ENCODE data around the gene ATP11A.

Gene ATP11A

DNA sequence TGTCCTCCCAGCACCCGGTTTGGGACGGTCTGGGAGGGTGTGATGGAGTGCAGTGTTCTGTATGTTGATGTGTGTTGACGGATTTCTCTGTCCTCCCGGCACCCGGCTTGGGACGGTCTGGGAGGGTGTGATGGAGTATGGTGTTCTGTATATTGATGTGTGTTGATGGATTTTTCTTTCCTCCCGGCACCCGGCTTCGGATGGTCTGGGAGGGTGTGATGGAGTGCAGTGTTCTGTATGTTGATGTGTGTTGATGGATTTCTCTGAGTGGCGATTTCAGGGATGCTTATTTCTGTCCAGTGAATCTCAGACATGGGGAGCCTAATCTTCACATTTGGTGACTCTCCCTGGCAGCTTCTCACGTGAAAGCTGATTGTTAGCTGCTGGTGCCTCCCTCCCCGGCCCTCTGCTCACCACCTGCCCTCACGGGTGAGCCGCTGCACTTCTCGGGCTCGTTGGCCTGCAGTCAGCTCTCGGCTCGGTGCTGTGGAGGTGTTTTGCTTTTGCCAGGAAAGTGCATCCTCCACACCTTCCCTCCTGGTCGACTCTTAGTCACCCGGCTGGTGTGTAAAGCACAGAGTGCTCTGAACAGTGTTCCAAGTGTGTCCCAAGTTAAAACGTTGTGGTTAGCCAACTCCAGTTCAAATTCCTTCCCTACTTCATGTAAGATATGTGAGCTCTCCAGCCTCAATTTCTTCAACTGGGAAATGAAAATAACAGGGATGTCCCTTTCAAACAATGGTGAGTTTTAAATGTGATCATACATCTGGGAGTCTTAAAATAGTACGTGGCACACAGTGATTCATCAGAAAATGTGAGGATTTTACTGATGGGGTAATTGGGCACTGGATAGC lies 54.6 kb downstream of the ATP11A start:
- DNase-seq, result peak; percentile 33

DNA sequence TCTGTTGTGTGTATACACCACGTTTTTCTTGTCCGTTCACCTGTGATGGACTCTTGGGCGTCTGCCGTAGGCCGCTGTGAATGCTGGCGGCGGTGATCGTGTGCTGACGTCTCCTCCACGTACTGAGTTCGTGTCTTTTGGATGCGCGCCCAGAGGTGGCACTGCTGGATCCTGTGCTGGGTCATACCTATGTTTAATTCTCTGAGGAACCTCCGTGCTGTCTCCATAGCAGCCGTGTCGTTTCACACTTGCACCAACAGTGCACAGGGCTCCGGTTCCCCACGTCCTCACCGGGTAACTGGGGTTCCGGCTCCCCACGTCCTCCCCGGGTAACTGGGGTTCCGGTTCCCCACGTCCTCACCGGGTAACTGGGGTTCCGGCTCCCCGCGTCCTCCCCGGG lies 56.2 kb downstream of the ATP11A start:
- peak; percentile 91 for DNase-seq

DNA sequence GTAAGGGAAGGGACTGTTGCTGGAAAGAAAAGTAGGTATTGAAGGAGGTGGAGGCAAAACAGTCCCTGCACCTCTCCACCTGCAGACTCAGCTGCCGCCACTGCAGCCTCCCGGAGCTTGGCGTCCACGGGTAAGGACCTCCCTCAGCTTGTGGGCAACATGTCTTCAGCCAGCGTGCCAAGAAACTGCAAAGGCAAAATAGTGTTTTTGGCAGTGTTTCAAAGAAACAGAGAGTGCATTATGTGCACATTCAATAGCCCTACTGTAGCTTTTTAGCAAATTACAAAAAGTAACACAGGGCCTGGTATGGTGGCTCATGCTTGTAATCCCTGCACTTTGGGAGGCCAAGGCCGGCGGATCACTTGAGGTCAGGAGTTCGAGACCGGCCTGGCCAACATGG lies 57.4 kb downstream of the ATP11A start:
- peak; percentile 96 for DNase-seq

DNA sequence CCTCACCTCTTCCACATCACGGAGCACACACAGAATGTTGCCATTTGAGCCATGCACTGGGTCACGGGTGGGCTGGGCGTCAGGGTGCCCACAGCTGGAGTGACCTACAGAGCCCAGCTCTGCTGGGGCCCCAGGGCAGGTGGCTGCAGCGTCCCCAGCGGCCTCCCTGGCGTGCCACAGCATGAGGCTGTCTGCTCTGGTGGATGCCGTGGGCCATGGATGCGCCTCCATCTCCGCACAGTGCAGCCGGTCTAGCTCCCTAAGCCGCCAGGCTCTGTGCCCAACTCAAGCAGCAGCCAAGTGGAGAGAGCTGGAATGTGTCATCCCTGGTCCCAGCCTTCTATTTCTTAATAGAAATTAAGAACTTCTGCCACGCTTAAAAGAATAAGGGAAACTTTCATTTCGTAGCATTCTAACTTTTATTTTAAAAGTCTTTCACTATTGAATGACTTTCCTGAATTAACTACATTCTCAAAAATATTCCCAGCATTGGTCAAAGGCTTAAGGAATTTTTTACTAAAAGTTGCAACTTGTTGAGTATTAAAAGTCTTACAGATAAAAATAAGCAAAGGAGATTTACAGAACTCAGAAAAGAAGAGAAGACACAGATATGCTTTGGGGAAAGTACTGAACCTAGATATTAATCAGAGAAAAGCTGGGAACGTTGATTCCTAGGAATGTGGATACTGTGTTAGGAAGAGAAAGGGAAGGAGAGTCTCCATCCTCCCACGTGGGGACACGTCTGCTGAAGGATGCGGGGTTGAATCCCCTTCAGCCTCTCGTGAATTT lies 59.3 kb downstream of the ATP11A start:
- DNase-seq, result no peak

DNA sequence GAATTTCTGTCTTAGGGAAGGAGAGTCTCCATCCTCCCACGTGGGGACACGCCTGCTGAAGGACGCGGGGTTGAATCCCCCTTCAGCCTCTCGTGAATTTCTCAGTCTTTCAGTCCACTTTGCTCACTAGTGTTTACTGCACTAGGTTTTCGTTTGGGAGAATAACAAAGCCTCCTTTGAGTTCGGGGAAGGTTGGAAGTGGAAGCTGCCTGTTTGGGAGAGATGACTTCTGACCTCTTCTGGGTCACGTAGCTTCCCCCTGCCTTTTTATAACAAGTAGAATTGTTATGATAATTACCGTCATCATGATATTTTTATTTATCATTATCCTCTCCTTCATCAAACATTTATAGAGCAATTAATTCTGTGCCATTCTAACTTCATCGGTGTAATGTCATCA lies 60.7 kb downstream of the ATP11A start:
- no peak for DNase-seq

DNA sequence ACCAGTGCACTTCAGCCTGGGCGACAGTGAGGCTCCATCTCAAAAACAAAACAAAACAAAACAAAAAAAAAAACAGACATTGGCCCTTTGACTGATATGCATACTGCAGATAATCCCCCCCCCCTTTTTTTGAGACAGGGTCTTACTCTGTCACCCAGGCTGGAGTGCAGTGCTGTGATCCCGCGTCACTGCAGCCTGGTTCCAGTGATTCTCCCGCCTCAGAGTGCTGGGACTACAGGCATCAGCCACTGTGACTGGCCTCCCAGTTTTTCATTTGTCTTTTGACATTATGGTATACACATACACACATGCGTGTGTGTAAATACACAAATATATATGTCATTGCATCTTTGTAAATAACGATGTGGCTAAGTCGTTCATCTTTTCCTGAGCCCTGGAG lies 61.8 kb downstream of the ATP11A start:
- no peak for DNase-seq

DNA sequence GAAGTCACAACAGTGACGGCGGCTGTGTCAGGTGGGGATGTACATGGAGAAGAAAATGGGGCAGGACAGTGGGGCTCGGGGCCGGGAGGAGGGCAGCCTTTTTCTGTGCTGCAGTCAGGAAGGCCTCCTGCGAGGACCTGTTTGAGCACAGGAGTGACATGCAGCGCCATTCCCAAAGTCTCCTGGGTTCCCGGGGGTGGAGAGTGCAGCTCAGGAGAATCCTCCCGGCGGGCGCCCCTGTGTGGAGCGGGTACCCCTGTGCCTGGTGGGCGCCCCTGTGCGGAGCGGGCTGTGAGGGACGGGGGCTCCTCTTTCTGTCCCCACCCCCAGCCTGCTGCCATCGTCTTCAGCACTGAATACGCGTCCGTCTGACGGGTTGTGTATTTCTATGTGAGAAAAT lies 62.4 kb downstream of the ATP11A start:
- DNase-seq, result no peak

DNA sequence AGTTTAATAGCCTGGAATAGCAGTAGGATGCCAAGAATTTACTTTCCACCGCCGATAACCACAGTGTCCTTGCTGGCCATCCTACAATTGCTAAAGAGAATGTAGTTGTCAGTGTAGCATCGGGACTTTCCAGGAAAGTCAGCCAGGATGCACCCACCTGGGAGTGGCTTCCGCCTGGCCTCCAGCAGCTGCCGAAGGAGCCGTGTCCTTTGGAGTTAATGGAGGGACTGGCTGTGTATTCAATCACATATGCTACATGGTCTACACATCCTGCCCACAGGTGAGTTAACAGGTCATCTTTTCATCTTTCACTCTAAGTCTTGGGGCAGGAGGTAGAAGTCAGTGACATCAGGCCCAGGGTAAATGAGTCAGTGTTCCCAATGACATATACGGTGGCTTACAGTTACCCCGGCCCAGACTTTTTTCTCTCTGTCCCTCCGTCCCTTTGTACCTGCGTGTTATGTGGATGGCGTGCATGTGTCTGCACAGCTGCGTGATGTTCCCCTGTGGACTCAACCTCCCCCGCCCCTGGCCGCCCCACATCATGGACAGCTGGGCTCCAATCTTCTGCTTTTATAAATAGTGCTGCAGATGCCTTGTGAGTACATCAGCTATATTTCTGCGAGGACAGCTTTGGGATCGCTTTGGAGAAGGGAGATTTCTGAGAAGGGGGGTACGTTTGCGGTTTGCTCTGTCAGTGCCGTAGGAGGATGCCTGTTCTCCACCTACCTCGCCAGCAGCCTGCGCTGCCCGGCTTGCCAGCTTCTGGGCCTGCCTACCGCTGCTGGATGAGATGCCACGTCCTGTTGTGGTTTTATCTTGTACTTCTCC lies 63.1 kb downstream of the ATP11A start:
- no peak for DNase-seq

DNA sequence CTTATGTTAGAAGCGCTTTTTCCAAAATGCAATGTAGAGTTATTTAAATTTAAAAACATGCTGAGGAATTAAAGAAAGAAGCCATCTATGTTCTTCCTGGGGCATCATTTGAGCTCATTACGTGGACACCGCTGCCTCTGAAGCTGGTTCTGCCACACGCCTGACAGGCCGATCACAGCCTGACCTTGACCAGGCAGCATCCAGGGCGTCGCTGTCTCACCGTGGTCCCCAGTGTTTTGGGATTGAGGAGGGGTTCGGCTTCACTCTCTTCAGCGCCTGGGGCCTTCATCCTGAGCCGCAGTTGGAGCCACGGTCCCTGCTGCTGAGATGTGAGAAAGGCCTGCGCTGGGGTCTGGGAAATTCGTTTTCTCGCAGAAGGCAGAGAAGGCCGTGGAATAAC lies 64.0 kb downstream of the ATP11A start:
- no peak for DNase-seq

DNA sequence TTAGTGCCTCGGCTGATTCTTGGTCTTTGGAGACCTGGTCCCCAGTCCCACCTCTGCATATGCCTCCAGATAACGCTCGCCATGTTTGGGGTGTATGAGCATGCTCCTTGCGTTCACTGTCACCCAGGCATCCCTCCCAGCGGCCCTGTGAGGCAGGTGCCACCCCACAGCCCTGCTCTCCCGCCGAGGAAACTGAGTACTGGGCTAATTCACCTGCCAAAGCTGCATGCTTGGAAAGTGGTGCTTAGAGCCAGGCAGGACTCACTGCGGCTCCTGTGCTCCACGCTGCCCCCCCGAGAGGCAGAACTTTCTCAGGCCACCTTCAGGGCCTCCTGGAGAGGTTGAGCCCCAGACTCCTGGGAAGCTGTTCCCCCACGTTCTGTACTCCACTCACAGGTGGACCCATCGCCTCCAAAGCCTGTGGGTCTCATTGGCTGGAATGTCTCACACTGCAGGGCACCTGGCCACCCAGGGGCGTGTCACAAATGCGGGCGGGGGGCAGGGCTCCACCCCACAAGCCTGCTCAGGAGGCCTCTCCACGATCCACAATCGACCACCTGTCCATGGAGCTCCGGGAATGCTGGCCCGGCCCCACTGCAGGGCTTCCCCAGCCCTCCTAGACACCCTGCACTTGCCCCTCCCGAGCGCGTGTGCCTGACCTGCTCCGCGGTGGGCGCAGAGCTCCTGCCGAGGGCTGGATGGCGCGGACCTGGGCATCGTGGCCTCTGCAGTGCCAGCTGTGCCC lies 64.6 kb downstream of the ATP11A start:
- no peak for DNase-seq

DNA sequence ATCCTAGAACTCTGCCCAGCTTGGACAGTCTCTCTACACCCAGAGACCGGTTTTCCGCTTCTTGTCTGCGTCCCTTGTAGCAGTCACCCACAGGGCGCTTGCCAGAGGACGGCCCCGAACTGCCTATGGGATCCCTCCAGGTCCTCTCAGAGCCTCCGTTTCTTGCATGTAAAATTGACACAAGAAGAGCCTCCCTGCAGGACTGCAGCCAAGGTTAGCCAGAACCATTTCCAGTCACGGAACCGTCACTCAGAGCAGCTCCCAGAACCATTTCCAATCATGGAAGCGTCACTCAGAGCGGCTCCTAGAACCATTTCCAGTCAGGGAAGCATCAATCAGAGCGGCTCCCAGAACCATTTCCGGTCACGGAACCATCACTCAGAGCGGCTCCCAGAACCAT lies 65.5 kb downstream of the ATP11A start:
- no peak for DNase-seq

DNA sequence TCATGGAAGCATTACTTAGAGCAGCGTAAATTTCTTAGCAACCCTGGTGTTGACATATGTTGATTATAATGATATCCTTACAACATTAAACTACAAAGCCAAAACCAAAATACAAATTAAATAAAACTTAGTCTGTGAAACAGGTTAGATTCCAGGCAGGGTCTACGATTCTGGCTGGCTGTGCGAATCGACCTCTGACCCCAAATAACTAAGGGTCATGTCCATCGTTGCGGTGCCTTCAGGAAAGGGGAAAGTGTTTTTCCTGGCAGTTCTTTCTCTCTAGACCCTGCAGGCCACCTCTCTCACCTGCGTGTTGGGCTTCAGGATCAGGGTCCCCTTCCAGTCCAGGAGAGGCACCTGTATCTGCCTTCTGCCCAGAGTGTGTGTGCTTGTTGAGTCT lies 66.2 kb downstream of the ATP11A start:
- no peak for DNase-seq

DNA sequence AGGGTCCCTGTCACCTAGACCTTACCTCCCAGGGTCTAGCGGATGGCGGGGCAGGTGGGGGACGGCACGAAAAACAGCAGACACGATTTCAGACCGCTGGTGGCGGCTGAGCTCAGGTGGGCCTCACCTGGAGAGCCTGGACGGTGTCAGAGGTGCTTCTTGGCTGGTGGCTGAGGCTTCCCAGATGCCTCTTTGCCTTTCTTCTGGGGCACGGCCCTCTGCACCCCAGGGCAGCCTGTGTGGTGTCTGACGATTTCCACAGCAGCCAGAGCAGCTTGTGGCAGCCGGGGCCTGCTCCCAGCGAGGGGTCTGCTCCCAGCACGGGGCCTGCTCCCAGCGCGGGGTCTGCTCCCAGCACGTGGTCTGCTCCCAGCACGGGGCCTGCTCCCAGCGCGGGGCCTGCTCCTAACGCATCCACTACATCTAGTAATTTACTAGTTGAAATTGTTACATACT lies 66.7 kb downstream of the ATP11A start:
- DNase-seq, result peak; percentile 86

DNA sequence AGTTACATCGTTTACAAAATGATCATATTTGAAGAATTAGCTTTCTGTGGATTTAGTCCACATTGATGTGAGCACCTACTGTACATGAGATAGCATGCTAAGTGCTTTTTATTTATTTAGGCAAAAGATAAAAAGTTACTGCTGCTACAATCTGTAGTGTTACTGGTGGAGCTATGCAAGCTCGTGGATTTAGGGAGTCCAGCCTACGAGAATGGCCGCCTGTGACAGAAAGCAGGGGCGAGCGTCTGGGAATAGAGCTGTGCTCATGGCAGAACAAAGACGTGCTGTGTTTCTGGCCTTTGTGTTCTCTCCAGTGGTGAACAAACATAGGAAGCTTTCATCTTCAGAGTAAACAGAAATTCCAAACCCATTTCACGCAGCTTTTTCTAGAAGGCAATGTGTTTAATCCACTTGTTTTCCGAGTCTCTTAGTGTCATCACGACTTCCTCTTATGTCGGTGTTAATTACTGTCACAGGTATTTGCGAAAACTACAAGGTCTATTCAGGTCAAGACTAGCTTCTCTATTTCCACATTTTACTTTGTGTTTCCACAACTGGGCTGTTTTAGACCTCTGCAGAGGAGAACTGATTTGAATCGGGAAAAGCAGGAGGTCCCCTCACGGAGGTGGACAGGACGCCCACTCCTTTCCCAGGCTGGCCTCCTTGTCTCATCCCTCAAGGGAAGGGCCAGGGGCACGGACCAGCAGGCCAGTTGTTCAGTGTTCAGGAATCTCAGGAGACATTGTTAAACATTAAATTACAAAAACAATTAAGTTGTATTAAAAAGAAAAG lies 67.3 kb downstream of the ATP11A start:
- peak; percentile 86 for DNase-seq

DNA sequence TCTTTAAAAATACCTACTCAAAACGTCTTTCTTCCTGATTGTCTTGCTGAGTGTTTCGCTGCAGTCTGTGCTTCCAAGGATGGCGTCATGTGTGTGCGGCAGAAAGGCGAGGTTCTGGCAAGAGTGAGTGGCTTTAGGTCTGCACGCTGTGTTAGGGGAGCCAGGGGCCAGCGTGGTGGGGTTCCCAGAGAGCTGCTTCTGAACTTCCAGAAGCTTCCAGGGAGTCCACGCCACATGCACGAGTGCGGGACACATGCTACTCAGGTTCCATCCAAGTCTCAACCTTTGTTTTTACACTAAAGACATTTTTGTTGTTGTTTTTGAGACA lies 67.9 kb downstream of the ATP11A start:
- no peak for DNase-seq

DNA sequence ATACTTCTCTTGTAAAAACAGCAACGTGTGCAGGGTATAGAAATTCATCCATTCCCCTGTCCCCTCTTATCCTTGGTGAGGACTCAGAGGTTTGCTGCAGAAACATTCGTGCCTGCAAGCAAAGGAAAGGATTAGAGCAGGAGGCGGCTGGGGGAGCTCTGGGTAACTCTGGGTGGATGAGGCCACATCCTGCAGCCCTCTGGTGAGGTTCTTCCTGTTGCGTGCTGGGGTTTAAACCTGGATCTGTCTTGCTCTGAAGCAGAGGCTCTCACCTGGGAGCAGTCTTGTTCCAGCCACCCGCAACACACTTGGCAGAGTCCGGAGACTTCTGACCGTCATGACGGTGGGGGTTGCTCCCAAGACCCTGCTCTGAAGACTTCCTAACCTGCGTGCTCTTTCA lies 69.2 kb downstream of the ATP11A start:
- no peak for DNase-seq

DNA sequence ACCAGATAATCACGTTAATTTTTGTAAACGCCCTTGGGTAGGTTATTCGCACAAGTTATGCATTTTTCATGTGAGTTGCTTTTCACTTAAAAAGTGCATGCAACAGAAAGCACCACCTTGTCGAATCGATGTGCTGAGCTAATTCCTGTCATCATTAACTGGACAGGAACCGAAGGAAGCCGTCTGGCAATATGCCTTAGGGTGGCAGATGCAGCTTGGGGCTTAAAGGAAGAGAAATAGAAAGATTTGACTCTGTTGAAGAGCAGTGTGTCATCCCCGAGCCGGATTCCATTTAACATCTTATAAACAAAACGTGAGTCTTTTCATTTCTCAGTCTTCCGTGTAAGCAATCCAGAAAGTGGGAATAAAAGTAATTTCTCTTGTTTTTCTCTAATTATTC lies 70.0 kb downstream of the ATP11A start:
- DNase-seq, result no peak

DNA sequence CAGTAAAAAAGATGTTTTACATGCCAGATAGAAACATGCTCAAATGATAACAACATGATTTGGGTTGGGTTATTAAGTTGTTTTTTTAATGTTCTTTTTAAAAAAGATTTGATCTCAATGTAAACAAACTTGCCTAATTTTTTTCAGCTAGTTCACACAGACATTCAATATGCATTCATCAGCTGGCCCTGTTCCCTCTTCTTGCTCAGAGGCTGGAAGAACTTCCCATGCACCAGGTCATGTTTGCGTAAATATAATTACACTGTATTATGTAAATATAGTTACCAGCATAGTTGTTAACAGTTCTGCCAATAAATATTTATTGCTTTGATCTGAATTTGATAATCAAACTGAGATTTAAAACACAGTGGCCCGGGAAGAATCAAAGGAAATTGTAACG lies 70.6 kb downstream of the ATP11A start:
- no peak for DNase-seq

DNA sequence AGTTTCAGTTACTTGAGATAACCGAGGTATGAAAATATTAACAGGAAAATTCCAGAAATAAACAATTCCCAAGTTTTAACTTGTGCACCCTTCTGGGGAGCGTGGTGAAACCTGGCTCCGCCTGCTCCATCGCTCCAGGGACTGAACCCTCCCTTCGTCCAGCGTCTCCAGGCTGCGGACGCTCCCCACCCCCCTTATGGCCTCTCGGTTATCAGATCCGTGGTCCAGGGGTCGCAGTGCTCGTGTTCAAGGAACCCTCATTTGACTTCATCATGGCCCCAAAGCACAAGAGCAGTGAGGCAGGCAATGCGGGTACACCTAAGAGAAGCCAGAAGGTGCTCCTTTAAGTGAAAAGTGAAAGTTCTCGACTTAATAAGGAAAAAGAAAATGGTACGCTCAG lies 71.1 kb downstream of the ATP11A start:
- no peak for DNase-seq

DNA sequence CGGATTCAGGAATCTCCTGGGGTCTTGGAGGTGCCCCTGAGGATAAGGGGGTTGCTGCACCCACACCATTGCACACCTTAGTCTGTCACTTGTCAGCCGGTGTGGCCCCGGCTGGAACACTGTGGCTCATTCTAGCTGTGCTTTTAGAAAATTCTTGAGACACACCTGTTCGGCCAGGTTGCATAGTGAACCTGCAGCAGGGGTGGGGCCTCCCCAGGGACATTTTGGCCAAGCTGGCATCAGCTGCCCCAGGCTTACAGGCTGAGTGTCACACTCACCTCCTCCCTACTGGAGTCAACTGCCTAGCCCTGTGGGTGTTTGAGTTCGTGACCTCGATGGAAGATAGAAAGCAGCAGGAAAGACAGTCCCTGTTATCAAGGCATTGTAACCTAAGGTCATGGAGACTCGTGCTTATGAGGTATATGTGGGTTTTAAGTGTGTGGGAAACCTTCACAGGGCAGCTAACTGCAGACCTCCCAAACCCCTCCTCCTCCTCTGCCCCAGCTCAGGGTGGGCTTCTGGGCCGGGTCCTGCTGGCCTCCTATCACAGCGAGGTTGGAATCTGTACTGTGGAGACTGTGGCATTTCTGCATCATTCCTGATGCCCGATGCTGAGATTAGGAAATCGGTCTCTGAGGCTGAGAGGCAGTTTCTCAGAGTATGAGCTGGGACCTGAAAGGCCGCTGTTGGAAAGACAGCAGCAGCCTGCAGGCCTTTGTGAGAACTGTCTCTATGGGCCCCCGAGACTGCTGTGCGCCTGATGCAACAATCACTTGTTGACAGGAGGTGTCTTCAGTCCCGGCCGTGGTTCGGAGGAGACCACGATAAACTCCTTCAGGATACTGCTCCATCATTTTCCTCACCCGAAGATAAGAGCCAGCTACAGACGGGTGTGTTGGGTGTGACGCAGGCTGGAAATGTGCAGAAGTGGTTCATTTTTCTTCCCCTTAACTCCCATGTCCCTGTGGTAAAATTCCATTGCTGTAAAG lies 72.2 kb downstream of the ATP11A start:
- no peak for DNase-seq

DNA sequence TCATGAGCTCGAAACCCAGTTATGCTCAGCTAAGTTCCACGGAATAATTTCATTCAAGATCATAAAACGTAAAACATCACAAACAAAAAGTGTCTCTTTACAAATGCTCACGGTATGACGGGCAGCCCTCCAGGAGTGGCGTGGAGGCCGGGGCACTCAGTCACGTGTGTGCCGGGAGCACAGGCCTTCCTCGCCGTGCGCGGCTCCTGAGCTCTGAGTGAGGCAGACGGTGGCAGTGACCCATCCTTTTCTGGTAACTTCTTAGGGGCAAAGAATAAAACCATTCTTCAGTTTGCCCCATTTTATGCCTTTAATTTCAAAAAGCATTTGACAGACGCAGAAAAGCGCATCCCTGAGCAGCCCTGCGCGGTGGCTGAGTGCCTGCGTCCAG lies 72.8 kb downstream of the ATP11A start:
- no peak for DNase-seq

Measured in COR-L47 (cell line).